ENCODE measurements around the gene KCTD8.

The KCTD8 gene

DNA sequence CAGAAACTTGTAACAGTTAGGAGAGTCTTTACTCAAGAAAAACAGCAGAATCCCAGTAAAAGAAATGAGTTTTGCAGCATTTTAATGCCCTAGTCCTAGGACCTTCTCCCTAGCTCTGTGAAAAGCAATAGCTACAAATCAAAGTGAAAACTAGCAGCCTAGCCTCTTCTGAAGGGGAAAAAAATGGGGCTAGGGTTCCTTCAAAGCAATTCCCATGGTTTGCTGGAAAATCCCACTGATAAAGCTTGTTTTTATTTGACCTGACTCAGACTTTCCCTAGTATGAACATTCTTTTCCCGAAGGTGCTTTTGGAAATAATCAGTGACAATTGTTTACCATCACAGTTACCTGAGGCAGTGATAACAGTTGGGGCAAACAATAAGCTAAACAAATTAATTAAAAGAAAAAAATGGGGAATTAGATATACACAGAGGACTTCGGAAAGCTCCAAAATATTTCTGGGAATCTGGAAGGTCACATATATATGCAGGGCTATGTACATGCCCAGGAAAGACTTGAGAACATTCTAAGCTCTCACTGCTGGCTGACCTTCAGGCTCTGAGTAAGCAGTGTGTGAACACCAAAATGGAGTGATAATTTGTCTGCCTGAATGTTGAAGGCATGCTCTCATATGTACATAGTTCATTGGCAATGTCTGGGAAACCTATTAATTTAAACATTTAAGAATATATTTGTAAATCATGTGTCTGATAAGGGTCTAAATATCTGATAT, 285.9 kb downstream of the KCTD8 start:
- DNase-seq (ENCODE audit: low spot score) = no peak

- no peak for DNase-seq (ENCODE audit: low spot score)
These were observed 286.9 kb downstream of the KCTD8 start for GRCh38 chr4:44161756-44162155.

DNA sequence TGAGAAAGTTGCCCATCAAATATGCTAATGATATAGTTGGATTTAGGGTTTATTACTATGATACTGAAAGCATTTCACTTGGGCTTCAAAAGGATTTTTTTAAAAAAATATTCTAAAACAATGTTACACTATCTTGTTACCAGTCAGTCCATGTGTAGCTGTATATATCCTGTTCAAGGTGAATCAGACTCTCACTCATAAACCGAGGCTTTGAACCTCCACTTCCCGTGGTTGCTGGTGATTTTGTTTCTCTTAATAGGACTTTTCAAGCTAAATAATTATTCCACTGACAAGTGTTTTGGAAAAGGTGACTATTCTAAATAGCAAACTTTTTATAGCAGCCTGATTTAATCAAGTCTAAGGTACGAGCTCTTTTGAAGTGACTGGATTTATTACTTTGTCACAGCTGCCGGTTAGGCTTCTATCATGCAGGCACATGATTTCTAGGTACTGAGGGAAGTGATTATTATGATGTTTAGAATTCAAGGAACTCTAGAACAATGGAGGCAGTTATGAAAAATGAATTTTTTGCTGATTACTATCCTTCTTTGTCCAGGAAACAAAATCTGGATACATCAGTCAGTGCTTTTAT, 287.7 kb downstream of the KCTD8 start:
- no peak for DNase-seq (ENCODE audit: low spot score)

DNA sequence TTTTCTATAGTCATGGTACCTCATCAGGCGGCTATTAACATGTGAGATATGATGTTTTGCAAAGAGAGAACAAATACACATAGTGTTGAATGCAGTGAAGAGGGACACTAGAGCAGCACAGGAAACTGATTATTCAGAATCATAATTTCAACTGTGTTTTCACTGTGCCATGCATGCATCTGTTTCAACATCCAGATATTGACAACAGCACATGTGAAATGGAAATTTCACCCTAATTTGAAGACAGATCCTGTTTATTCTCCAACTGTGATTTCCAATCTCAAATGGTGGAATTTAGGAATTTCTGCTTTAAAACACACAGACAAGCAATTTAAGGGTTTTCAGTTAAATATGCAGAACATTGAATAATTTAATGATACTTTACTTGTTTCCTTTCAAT, 288.6 kb downstream of the KCTD8 start:
- no peak for DNase-seq (ENCODE audit: low spot score)

GRCh38 chr4:44157611-44158277, 290.9 kb downstream of the KCTD8 start:
- DNase-seq (ENCODE audit: low spot score) = no peak

- DNase-seq (ENCODE audit: low spot score) = no peak
These were observed 298.5 kb downstream of the KCTD8 start for GRCh38 chr4:44150091-44150576.

DNA sequence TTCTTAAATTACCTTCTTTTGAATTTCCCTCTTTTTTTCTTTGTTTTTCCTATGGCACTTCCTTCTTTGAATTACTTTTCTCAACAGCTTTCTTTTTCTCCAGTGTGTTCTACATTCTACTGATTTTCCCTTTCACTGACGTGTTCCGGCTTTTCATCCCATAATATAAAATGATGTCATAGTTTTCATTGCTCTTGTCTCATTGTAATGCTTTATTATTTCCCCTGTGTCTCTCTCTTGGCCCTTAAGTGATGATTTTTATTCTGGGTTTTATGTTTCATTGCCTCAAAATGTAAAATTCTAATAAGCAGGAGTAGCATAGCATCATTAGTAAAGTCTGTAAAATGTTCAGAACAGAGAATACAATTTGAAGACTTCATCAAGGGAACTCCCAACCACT, 299.3 kb downstream of the KCTD8 start:
- DNase-seq (ENCODE audit: low spot score) = no peak

- DNase-seq (ENCODE audit: low spot score) = no peak
These were observed 301.0 kb downstream of the KCTD8 start for GRCh38 chr4:44147571-44148075.

- DNase-seq (ENCODE audit: low spot score) = no peak
These were observed 302.1 kb downstream of the KCTD8 start for GRCh38 chr4:44146516-44146915.

DNA sequence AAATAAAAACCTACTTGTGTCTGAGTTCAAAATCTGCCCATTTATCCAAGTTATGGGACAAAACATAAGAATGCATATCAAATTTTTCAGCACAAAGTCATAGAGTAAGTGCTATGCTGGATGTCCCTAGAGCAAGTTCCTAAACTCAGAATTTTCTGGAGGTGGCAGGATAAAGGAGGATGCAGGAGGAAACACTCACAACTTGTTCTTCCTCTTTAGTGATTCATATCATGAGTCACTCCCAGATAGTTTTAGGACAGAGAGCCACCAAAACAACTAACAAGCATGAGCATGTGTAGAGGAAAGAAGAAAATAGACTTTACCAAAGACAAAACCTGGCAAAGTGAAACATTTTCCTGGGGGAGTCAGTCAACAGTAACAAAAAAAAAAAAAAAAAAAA, 302.7 kb downstream of the KCTD8 start:
- no peak for DNase-seq (ENCODE audit: low spot score)

- DNase-seq (ENCODE audit: low spot score) = no peak
These were observed 316.1 kb downstream of the KCTD8 start for GRCh38 chr4:44132526-44132925.

Data from hematopoietic multipotent progenitor cell treated with erythropoietin and hydrocortisone succinate and interleukin-3 and kit ligand, for 15 days (in vitro differentiated cells).